HCT116 (cell line): Measurements from ENCODE around the gene BNIP1.

Source experiments
- CBX3 ChIP-seq: IDR thresholded peaks from 2 replicates; pipeline ENCODE4 v1.6.1; 2012; ENCODE audit warnings: low read depth
- CEBPB ChIP-seq: IDR thresholded peaks from 2 replicates; pipeline ENCODE4 v1.6.1; 2012; ENCODE audit warnings: low read depth
- CTCF ChIP-seq, 3 experiments: fragments of 200-600 bp in 1 of 3; sonication (generic) in 1 of 3; IDR thresholded peaks in 2 of 3; conservative IDR thresholded peaks in 1 of 3; 2 replicates each; pipeline ENCODE4 v1.5.1; 2012 to 2017; ENCODE audit warnings: low read depth in 2 of 3, low read length in 2 of 3, antibody characterized with exemption in 1 of 3, borderline replicate concordance in 1 of 3, control low read depth in 1 of 3, mild to moderate bottlenecking in 1 of 3, mixed read lengths in 1 of 3, mixed run types in 1 of 3, moderate library complexity in 1 of 3; ENCODE audit not compliant: insufficient read depth in 1 of 3
- EGR1 ChIP-seq: IDR thresholded peaks from 2 replicates; pipeline ENCODE4 v1.6.1; 2012; ENCODE audit warnings: low read depth
- EZH2 ChIP-seq: fragments of 200-600 bp; sonication (generic); IDR thresholded peaks from 2 replicates; pipeline ENCODE4 v1.6.1; 2017; ENCODE audit warnings: antibody characterized with exemption, mixed run types
- EZH2phosphoT487 ChIP-seq: fragments of 200-600 bp; IDR thresholded peaks from 2 replicates; pipeline ENCODE4 v1.6.1; 2018; ENCODE audit warnings: antibody characterized with exemption, borderline replicate concordance
- MAX ChIP-seq: IDR thresholded peaks from 2 replicates; pipeline ENCODE4 v1.6.1; 2012
- POLR2A ChIP-seq: IDR thresholded peaks from 2 replicates; pipeline ENCODE4 v1.7.0; 2011; ENCODE audit warnings: borderline replicate concordance; ENCODE audit not compliant: insufficient read depth, insufficient read length; ENCODE audit errors: extremely low read depth
- SIN3A ChIP-seq: IDR thresholded peaks from 2 replicates; pipeline ENCODE4 v1.6.1; 2012; ENCODE audit warnings: low read depth
- TCF7L2 ChIP-seq: IDR thresholded peaks from 2 replicates; pipeline ENCODE4 v1.7.0; 2011; ENCODE audit warnings: borderline replicate concordance, inconsistent platforms; ENCODE audit not compliant: insufficient read depth, insufficient read length; ENCODE audit errors: extremely low read depth
- YY1 ChIP-seq: IDR thresholded peaks from 2 replicates; pipeline ENCODE4 v1.6.1; 2011; ENCODE audit warnings: low read length, low read depth, moderate library complexity, mild to moderate bottlenecking; ENCODE audit not compliant: insufficient replicate concordance; ENCODE audit errors: extremely low read depth

- no peak for TF ChIP-seq MAX
- no peak for TF ChIP-seq CBX3
- no peak for TF ChIP-seq POLR2A
- TF ChIP-seq CTCF (IDR thresholded peaks at IDR 0.05 in 2 of 3, conservative IDR thresholded peaks at IDR 0.05 in 1 of 3; ENCODE audit: borderline replicate concordance in 1 of 3, insufficient read depth in 1 of 3, low read depth in 2 of 3, low read length in 2 of 3): no peak
- TF ChIP-seq CEBPB: no peak
- no peak for TF ChIP-seq SIN3A
- no peak for TF ChIP-seq EZH2phosphoT487
- no peak for TF ChIP-seq TCF7L2
- no peak for TF ChIP-seq EGR1
- TF ChIP-seq EZH2: no peak
- no peak for TF ChIP-seq YY1
Observed at GRCh38 chr5:173114536-173114935, 29.8 kb upstream of the BNIP1 start.
